ENCODE results near the gene NUMBL. TPM values are rescaled to one million over a fixed set of nuclear protein-coding genes. Genes with fewer than 3 reads are reported as not detected.
A peak's percentile ranks its signal among the peaks of the same experiment; 100 is the strongest.

Gene NUMBL
- total and polyA plus RNA-seq, 2 experiments from 2014 or later, result 33.4 to 35.1 TPM

DNA sequence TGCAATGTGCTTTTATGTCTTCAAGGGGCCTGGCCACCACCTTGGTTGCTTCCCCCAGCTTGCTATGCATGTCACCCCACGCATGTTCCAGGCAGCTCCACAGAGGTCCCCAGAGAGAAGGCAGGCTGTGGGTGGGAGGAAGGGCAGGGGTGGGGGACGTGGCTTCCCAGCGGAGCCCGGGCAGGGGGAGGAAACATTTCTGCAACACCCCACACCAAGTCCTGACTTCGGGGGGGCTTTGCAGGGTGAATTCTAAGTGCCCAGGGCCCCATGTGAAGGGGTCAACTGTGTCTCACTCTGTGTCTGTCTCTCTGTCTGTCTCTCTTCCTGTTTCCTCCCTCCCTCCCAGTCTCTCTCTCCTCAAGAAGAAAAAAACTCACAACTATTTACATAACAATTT is 49.7 kb downstream of the NUMBL start:
- Histone ChIP-seq H2AFZ (peak overlapping the region; percentile 73), H3K79me2 (ENCODE audit: insufficient read depth) (no peaks in the 10 kb centered on the region), H3K4me1 (ENCODE audit: insufficient read depth) (peaks cover 2% of the 10 kb centered on the region), H3K9ac (no peak overlapping the region), H3K9me2 (ENCODE audit: insufficient read depth) (no peaks in the 10 kb centered on the region), H3K36me3 (ENCODE audit: low read depth) (no peaks in the 10 kb centered on the region), H3F3A (ENCODE audit: insufficient read depth) (peaks cover 6% of the 10 kb centered on the region), H3K27me3 (replicated peaks; ENCODE audit: insufficient read depth) (no peaks in the 10 kb centered on the region), H3K4me2 (ENCODE audit: unreplicated experiment) (no peak overlapping the region), H3K9me3 (ENCODE audit: low read depth) (no peaks in the 10 kb centered on the region), H3K27ac (no peak overlapping the region), H4K20me1 (ENCODE audit: insufficient read depth) (no peaks in the 10 kb centered on the region), H3K4me3 (no peak overlapping the region)
- in situ Hi-C loops (cut with MboI), result no loop called here
- no peak for DNase-seq
- WGBS, 2 experiments (ENCODE audit: low coverage in 1 of 2, low lambda C conversion rate in 2 of 2, missing lambda C conversion rate in 2 of 2), result 23 to 39% methylated on average over 3 to 5 of the region's 5 CpGs
- TF ChIP-seq EZH2phosphoT487 (IDR thresholded peaks at IDR 0.05; ENCODE audit: insufficient read depth, low read depth) (no peak), EZH2 (IDR thresholded peaks at IDR 0.05; ENCODE audit: insufficient read depth, poor library complexity, severe bottlenecking) (no peak)

DNA sequence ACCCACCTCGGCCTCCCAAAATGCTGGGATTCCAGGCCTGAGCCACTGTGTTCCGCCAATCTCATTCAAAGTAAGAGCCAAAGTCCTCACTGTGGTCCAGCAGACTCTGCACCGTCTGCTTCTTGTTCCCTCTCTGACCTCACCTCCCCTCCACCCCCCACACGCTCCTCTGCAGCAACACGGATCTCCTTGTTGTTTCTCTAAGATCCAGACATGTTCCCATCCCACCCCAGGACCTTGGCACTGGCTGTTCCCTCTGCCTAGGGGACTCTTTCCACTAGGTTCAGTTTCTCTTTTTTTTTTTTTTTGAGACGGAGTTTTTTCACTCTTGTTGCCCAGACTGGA is 50.8 kb downstream of the NUMBL start:
- no peak overlapping the region for H3K27ac ChIP-seq
- no peaks in the 10 kb centered on the region for H3K79me2 ChIP-seq (ENCODE audit: insufficient read depth)
- no peaks in the 10 kb centered on the region for H3K27me3 ChIP-seq (replicated peaks; ENCODE audit: insufficient read depth)
- no peak overlapping the region for H3K4me2 ChIP-seq (ENCODE audit: unreplicated experiment)
- DNase-seq, result no peak
- in situ Hi-C loops (cut with MboI), result no loop called here
- H3K9me2 ChIP-seq (ENCODE audit: insufficient read depth), result no peaks in the 10 kb centered on the region
- H3K36me3 ChIP-seq (ENCODE audit: low read depth), result no peaks in the 10 kb centered on the region
- no peak overlapping the region for H3K4me3 ChIP-seq
- H3K9me3 ChIP-seq (ENCODE audit: low read depth), result no peaks in the 10 kb centered on the region
- H3K9ac ChIP-seq, result no peak overlapping the region
- no peaks in the 10 kb centered on the region for H3K4me1 ChIP-seq (ENCODE audit: insufficient read depth)
- no peak overlapping the region for H2AFZ ChIP-seq
- no peak for TF ChIP-seq EZH2phosphoT487 (IDR thresholded peaks at IDR 0.05; ENCODE audit: insufficient read depth, low read depth)
- TF ChIP-seq EZH2 (IDR thresholded peaks at IDR 0.05; ENCODE audit: insufficient read depth, poor library complexity, severe bottlenecking), result no peak
- H3F3A ChIP-seq (ENCODE audit: insufficient read depth), result 0 out of 2 replicates have a peak, but pooled peaks cover 4% of the 10 kb centered on the region
- no peaks in the 10 kb centered on the region for H4K20me1 ChIP-seq (ENCODE audit: insufficient read depth)
- WGBS, 2 experiments (ENCODE audit: low coverage in 1 of 2, low lambda C conversion rate in 2 of 2, missing lambda C conversion rate in 2 of 2), result 60 to 71% methylated on average over 5 to 6 of the region's 6 CpGs

DNA sequence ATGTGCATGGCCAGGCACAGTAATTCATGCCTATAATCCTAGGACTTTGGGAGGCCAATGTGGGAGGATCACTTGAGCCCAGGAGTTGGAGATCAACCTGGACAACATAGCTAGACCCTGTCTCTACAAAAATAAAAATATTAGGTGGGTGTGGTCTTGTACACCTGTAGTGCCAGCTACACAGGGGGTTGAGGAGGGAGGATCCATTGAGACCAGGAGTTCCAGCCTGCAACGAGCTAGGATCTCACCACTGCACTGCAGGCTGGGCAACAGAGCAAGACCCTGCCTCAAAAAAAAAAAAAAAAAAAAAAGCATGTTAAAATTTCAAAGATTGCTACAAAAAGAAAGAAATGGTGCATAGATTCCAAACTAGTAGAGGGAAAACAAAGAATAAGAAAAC is 52.1 kb downstream of the NUMBL start:
- Histone ChIP-seq H4K20me1 (ENCODE audit: insufficient read depth) (no peaks in the 10 kb centered on the region), H3K9me2 (ENCODE audit: insufficient read depth) (no peaks in the 10 kb centered on the region), H3K79me2 (ENCODE audit: insufficient read depth) (no peaks in the 10 kb centered on the region), H3K27me3 (replicated peaks; ENCODE audit: insufficient read depth) (no peaks in the 10 kb centered on the region), H3K27ac (no peak overlapping the region), H3K4me2 (ENCODE audit: unreplicated experiment) (no peak overlapping the region), H3K4me3 (no peak overlapping the region), H3K4me1 (ENCODE audit: insufficient read depth) (peaks cover 9% of the 10 kb centered on the region), H3K36me3 (ENCODE audit: low read depth) (no peaks in the 10 kb centered on the region), H3F3A (ENCODE audit: insufficient read depth) (peaks cover 11% of the 10 kb centered on the region), H2AFZ (no peak overlapping the region), H3K9ac (no peak overlapping the region), H3K9me3 (ENCODE audit: low read depth) (no peaks in the 10 kb centered on the region)
- 68 to 75% methylated on average over 1 of the region's 1 CpG for WGBS, 2 experiments (ENCODE audit: low coverage in 1 of 2, low lambda C conversion rate in 2 of 2, missing lambda C conversion rate in 2 of 2)
- TF ChIP-seq EZH2 (IDR thresholded peaks at IDR 0.05; ENCODE audit: insufficient read depth, poor library complexity, severe bottlenecking) (no peak), EZH2phosphoT487 (IDR thresholded peaks at IDR 0.05; ENCODE audit: insufficient read depth, low read depth) (no peak)
- in situ Hi-C loops (cut with MboI), result no loop called here
- no peak for DNase-seq

DNA sequence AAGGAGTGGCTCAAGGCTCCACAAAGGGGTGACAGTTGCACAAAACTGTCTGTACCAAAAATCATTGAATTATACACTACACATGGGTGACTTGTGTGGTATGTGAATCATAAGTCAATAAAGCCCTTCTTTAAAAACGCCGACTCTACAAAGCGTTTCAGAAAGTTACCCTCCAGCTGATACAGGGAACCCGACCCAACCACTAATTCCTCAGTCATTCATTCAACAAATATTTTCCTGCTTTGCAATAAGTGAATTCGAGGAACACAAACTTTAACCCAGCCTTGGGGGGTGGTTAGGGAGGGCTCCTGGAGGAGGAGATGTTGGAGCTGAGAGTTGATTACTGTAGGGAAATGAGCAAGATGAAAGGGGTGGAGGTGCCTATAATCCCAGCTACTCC is 57.2 kb downstream of the NUMBL start:
- Histone ChIP-seq H2AFZ (no peak overlapping the region), H3K9ac (no peak overlapping the region), H3K9me2 (ENCODE audit: insufficient read depth) (no peaks in the 10 kb centered on the region), H4K20me1 (ENCODE audit: insufficient read depth) (no peaks in the 10 kb centered on the region), H3K79me2 (ENCODE audit: insufficient read depth) (no peaks in the 10 kb centered on the region), H3K27me3 (replicated peaks; ENCODE audit: insufficient read depth) (no peaks in the 10 kb centered on the region), H3K9me3 (ENCODE audit: low read depth) (no peaks in the 10 kb centered on the region), H3K4me3 (no peak overlapping the region), H3K36me3 (ENCODE audit: low read depth) (no peaks in the 10 kb centered on the region; the same call in 1 of the 2 replicates), H3F3A (ENCODE audit: insufficient read depth) (peaks cover 34% of the 10 kb centered on the region), H3K27ac (no peak overlapping the region), H3K4me1 (ENCODE audit: insufficient read depth) (peaks cover 15% of the 10 kb centered on the region), H3K4me2 (ENCODE audit: unreplicated experiment) (peak overlapping the region; percentile 13)
- TF ChIP-seq EZH2phosphoT487 (IDR thresholded peaks at IDR 0.05; ENCODE audit: insufficient read depth, low read depth), result no peak
- no peak for TF ChIP-seq EZH2 (IDR thresholded peaks at IDR 0.05; ENCODE audit: insufficient read depth, poor library complexity, severe bottlenecking)
- WGBS, 2 experiments (ENCODE audit: low coverage in 1 of 2, low lambda C conversion rate in 2 of 2, missing lambda C conversion rate in 2 of 2), result 20 to 32% methylated on average over 5 of the region's 5 CpGs
- peak; percentile 55 for DNase-seq
- in situ Hi-C loops (cut with MboI), result no loop called here

Measured in GM23248 (cell line).